Pancreas (tissue), 10 donors: ENCODE data around the gene PTK7. TPM values are rescaled to one million over a fixed set of nuclear protein-coding genes. Genes with fewer than 3 reads are reported as not detected.

Experiments
- ATAC-seq, 4 donors: fragments of 200-7000 bp; cut with Tn5 transposase; one replicate each; pipeline versions ENCODE4 v1.8.0 to v1.9.1; 2020; ENCODE audit warnings: mild to moderate bottlenecking in 4 of 4, moderate library complexity in 4 of 4
- DNase-seq, 6 donors: peaks; one replicate each; pipeline ENCODE4 v3.0.0-alpha.2; 2020
- FAIRE-seq: peaks from 2 replicates; lab custom pipeline; 2012; peaks lifted over from hg19 to GRCh38; lab: Jason Lieb, UNC
- H3K27ac ChIP-seq, 4 donors: fragments of 200-600 bp; sonication (generic); 1 replicate in 3 of 4; 2 replicates in 1 of 4; pipeline versions ENCODE4 v1.5.0 to v1.8.0; 2020
- H3K27me3 ChIP-seq, 4 donors: fragments of 200-600 bp; one replicate each; pipeline ENCODE4 v1.8.0; 2021
- H3K36me3 ChIP-seq, 3 donors: fragments of 200-600 bp; sonication (generic) in 1 of 3; one replicate each; pipeline versions ENCODE4 v1.5.0 to v1.8.0; 2020 to 2021
- H3K4me1 ChIP-seq, 3 donors: fragments of 200-600 bp; one replicate each; pipeline ENCODE4 v1.8.0; 2021
- H3K4me3 ChIP-seq, 4 donors: fragments of 200-600 bp; sonication (generic) in 2 of 4; one replicate each; pipeline versions ENCODE4 v1.5.0 to v1.8.0; 2020 to 2021
- H3K9me3 ChIP-seq, 4 donors: fragments of 200-600 bp; one replicate each; pipeline ENCODE4 v1.8.0; 2021
- CTCF ChIP-seq, 4 donors: fragments of 200-600 bp; sonication (generic) in 3 of 4; IDR thresholded peaks; one replicate each; pipeline versions ENCODE4 v1.5.0 to v1.8.0; 2021; ENCODE audit warnings: antibody characterized with exemption in 4 of 4
- WGBS, 2 donors: extraction: QIAGEN DNeasy Blood & Tissue Kit; methylation state at CpG; one replicate each; pipeline ENCODE4 v1.1.7; 2013; 5-methylcytosine and 5-hydroxymethylcytosine counted together
- intact Hi-C, 3 donors: fragments of 100-400 bp; cut with DNase I; formaldehyde crosslinking; loops; one replicate each; pipeline versions ENCODE4 v1.11.1 to v1.14.2; 2022
- polyA plus RNA-seq, 2 donors: library from polyadenylated mRNA; stranded (reverse); fragments of 200-250 nt; gene quantifications; one replicate each; pipeline ENCODE4 v1.2.3, GENCODE V29; 2013
- total RNA-seq, 6 donors: library from RNA; stranded (reverse); fragmentation: NEBNext Ultra II Directional in 4 of 6; extraction: Animal tissue kit (Norgen Biotek cat#: 25700) in 4 of 6; gene quantifications; one replicate each; pipeline versions ENCODE4 v1.2.1 to v1.2.4, GENCODE V29; 2021 to 2023
- donor health status: healthy with polysubstance abuse.
- donor health status: DM: no; HTN: no; CAD: no; lungs with moderate emphysema.
- donor health status: DM: no; HTN: no; CAD: no.
- donor health status: control.
- donor health status: control.
- donor health status: Bipolar disorder and iron deficiency.
- donor health status: DM: yes; HTN: yes; CAD: no.
- donor health status: DM: no; HTN: no; CAD: no.
- donor health status: DM: no; HTN: no; CAD: no.
- donor health status: DM: yes; HTN: yes; CAD: no.

The PTK7 gene
- total and polyA plus RNA-seq, 8 donors, result 9.8 to 44.2 (median 18.4) TPM

GRCh38 chr6:43089467-43089866 is 13.4 kb downstream of the PTK7 start:
- TF ChIP-seq CTCF (IDR thresholded peaks at IDR 0.05), result no peak
- FAIRE-seq (no peak), DNase-seq (no peak), ATAC-seq (peak; percentile 13 to 61 (median 44))
- H3K4me1 ChIP-seq, result no peaks in the 10 kb centered on the region
- H3K4me3 ChIP-seq, result no peak overlapping the region
- no peaks in the 10 kb centered on the region for H3K27me3 ChIP-seq
- H3K36me3 ChIP-seq, result no peaks in the 10 kb centered on the region
- H3K9me3 ChIP-seq, result no peaks in the 10 kb centered on the region
- intact Hi-C loops, result loop anchor here in 1 of 3 donors (10.0 kb wide), 1 partner anchor 45 kb away; no protein-coding TSS in a partner anchor
- 46 to 51% methylated on average over 4 of the region's 4 CpGs for WGBS, 2 donors
- H3K27ac ChIP-seq, result peak overlapping the region; percentile 43 to 74 (median 70)

- TF ChIP-seq CTCF (IDR thresholded peaks at IDR 0.05), result no peak
- WGBS, 2 donors, result 65 to 66% methylated on average over 8 of the region's 8 CpGs
- peak overlapping the region; percentile 43 to 74 (median 70) for H3K27ac ChIP-seq
Measured at GRCh38 chr6:43089874-43090558, 13.9 kb downstream of the PTK7 start.

GRCh38 chr6:43090559-43090956 is 14.4 kb downstream of the PTK7 start:
- no peaks in the 10 kb centered on the region for H3K27me3 ChIP-seq
- DNase-seq (no peak), ATAC-seq (no peak), FAIRE-seq (no peak)
- TF ChIP-seq CTCF (IDR thresholded peaks at IDR 0.05), result no peak
- intact Hi-C loops, result no loop called here
- peaks cover 0 to under 1% (median 0%) of the 10 kb centered on the region in 3 donors for H3K4me1 ChIP-seq
- whole genome bisulfite sequencing, 2 donors, result 48 to 57% methylated on average over 2 of the region's 2 CpGs
- H3K9me3 ChIP-seq, result no peaks in the 10 kb centered on the region
- H3K27ac ChIP-seq, result peak overlapping the region; percentile 43 to 74 (median 70)
- no peak overlapping the region for H3K4me3 ChIP-seq
- no peaks in the 10 kb centered on the region for H3K36me3 ChIP-seq

More at GRCh38 chr6:43089874-43090558, 13.9 kb downstream of the PTK7 start:
- FAIRE-seq (no peak), DNase-seq (no peak), ATAC-seq (peak in 2 of 4 donors; percentile 24 to 30)
- intact Hi-C loops, result loop anchor here in 1 of 3 donors (10.0 kb wide), 1 partner anchor 45 kb away; no protein-coding TSS in a partner anchor
- Histone ChIP-seq H3K27me3 (no peaks in the 10 kb centered on the region), H3K9me3 (no peaks in the 10 kb centered on the region), H3K36me3 (no peaks in the 10 kb centered on the region), H3K4me3 (no peak overlapping the region), H3K4me1 (no peaks in the 10 kb centered on the region)

- Histone ChIP-seq H3K9me3 (no peaks in the 10 kb centered on the region), H3K27me3 (no peaks in the 10 kb centered on the region), H3K36me3 (no peaks in the 10 kb centered on the region), H3K4me1 (peaks cover 0 to 3% (median 0%) of the 10 kb centered on the region in 3 donors), H3K4me3 (no peak overlapping the region), H3K27ac (peak overlapping the region in 2 of 4 donors; percentile 74)
- intact Hi-C loops, result no loop called here
- ATAC-seq (no peak), FAIRE-seq (no peak), DNase-seq (no peak)
- no peak for TF ChIP-seq CTCF (IDR thresholded peaks at IDR 0.05)
- 82 to 91% methylated on average over 5 of the region's 5 CpGs for WGBS, 2 donors
Measured at GRCh38 chr6:43091020-43091419, 14.9 kb downstream of the PTK7 start.

GRCh38 chr6:43091436-43091991 is 15.4 kb downstream of the PTK7 start:
- FAIRE-seq (no peak), DNase-seq (no peak), ATAC-seq (no peak)
- intact Hi-C loops, result no loop called here
- 83 to 91% methylated on average over 10 of the region's 10 CpGs for WGBS, 2 donors
- Histone ChIP-seq H3K27me3 (no peaks in the 10 kb centered on the region), H3K9me3 (no peaks in the 10 kb centered on the region), H3K4me1 (peaks cover 0 to 3% (median 0%) of the 10 kb centered on the region in 3 donors), H3K36me3 (no peaks in the 10 kb centered on the region), H3K4me3 (no peak overlapping the region), H3K27ac (no peak overlapping the region)
- no peak for TF ChIP-seq CTCF (IDR thresholded peaks at IDR 0.05)
